Activated CD8-positive, alpha-beta memory T cell treated with anti-CD3 and anti-CD28 coated beads, Interleukin-2, amount 50 U/mL, for 1 hour (primary cell): ENCODE data around the gene XRCC3.
"Not testable (repeated sequence)": the region's sequence is repeated elsewhere in the genome, so short reads cannot be mapped to it uniquely, and the experiment has no call there.

Experiments used
- DNase-seq: peaks from one replicate; pipeline ENCODE4 v3.0.0-alpha.2; 2020; ENCODE audit errors: extremely low read depth

XRCC3 gene

GRCh38 chr14:103668117-103668516 is 47.1 kb downstream of the XRCC3 start:
- no peak for DNase-seq

GRCh38 chr14:103667671-103668070 is 47.6 kb downstream of the XRCC3 start:
- DNase-seq: no peak

GRCh38 chr14:103663506-103663905 is 51.7 kb downstream of the XRCC3 start:
- DNase-seq: no peak

- no peak for DNase-seq
These were observed 52.7 kb downstream of the XRCC3 start for GRCh38 chr14:103662591-103662990.

- DNase-seq: no peak
These were observed 53.2 kb downstream of the XRCC3 start for GRCh38 chr14:103662029-103662428.

GRCh38 chr14:103659631-103660030 is 55.6 kb downstream of the XRCC3 start:
- DNase-seq: no peak

- no peak for DNase-seq
These were observed 57.8 kb downstream of the XRCC3 start for GRCh38 chr14:103657471-103657870.

GRCh38 chr14:103656756-103657133 is 58.5 kb downstream of the XRCC3 start:
- no peak for DNase-seq

- DNase-seq: no peak
These were observed 59.1 kb downstream of the XRCC3 start for GRCh38 chr14:103656031-103656755.

- no peak for DNase-seq
These were observed 60.6 kb downstream of the XRCC3 start for GRCh38 chr14:103654619-103655018.

- DNase-seq: no peak
These were observed 61.4 kb downstream of the XRCC3 start for GRCh38 chr14:103653805-103654204.

GRCh38 chr14:103653336-103653735 is 61.9 kb downstream of the XRCC3 start:
- not testable (repeated sequence) for DNase-seq

GRCh38 chr14:103652806-103653205 is 62.4 kb downstream of the XRCC3 start:
- DNase-seq: no peak

GRCh38 chr14:103651585-103651984 is 63.7 kb downstream of the XRCC3 start:
- no peak for DNase-seq

- no peak for DNase-seq
These were observed 65.0 kb downstream of the XRCC3 start for GRCh38 chr14:103650213-103650612.

- no peak for DNase-seq
These were observed 66.2 kb downstream of the XRCC3 start for GRCh38 chr14:103649001-103649400.
